ENCODE data around the gene EPN3.

GRCh38 chr17:50513495-50513894 is 19.0 kb upstream of the EPN3 start:
- no peak for TF ChIP-seq CTCF (IDR thresholded peaks at IDR 0.05)
- TF ChIP-seq POLR2A (IDR thresholded peaks at IDR 0.05), result no peak

Measured in lower leg skin (tissue), 3 donors.